ENCODE results near the gene STAT5B. TPM values are rescaled to one million over a fixed set of nuclear protein-coding genes. Genes with fewer than 3 reads are reported as not detected.
A peak's percentile ranks its signal among the peaks of the same experiment; 100 is the strongest.

The STAT5B gene
- total and polyA plus RNA-seq, 2 of the 13 experiments (the other 11 are each of a cell fraction or from before 2014, with no cell fraction given), result 21.0 to 42.8 TPM

GRCh38 chr17:42311240-42312034 is 35.2 kb upstream of the STAT5B start (continued):
- TF ChIP-seq DPF2 (CRISPR knock-in tag; IDR thresholded peaks at IDR 0.05; ENCODE audit: borderline replicate concordance, low read depth) (peak; percentile 65; the same call in 1 of the 2 replicates), ZNF142 (CRISPR knock-in tag; IDR thresholded peaks at IDR 0.05) (peak; percentile 19; the same call in 1 of the 2 replicates), MYC (CRISPR knock-in tag; IDR thresholded peaks at IDR 0.05; ENCODE audit: borderline replicate concordance) (peak; percentile 94), MEIS2 (CRISPR knock-in tag; IDR thresholded peaks at IDR 0.05) (0 out of 2 replicates have a peak, but pooled peaks have one; percentile 44), SP140L (CRISPR knock-in tag; IDR thresholded peaks at IDR 0.05; ENCODE audit: borderline replicate concordance) (0 out of 2 replicates have a peak, but pooled peaks have one; percentile 68), ZBTB33 (CRISPR knock-in tag; IDR thresholded peaks at IDR 0.05) (peak; percentile 49), ZNF572 (CRISPR knock-in tag; IDR thresholded peaks at IDR 0.05) (peak; percentile 42; the same call in 1 of the 2 replicates), CEBPG (CRISPR knock-in tag; IDR thresholded peaks at IDR 0.05) (peak; percentile 100), ZNF546 (CRISPR knock-in tag; conservative IDR thresholded peaks at IDR 0.05) (peak; percentile 90), ZBTB38 (CRISPR knock-in tag; IDR thresholded peaks at IDR 0.05) (peak; percentile 73), HNF1B (CRISPR knock-in tag; IDR thresholded peaks at IDR 0.05) (peak; percentile 73), MED8 (CRISPR knock-in tag; IDR thresholded peaks at IDR 0.05; ENCODE audit: insufficient replicate concordance) (peak; percentile 77), RAD21 (CRISPR knock-in tag; IDR thresholded peaks at IDR 0.05) (peak; percentile 16; the same call in 1 of the 2 replicates), KLF16 (CRISPR knock-in tag; IDR thresholded peaks at IDR 0.05) (0 out of 4 replicates have a peak, but pooled peaks of 1 of the 2 experiments have one; percentile 41), HNF4A (CRISPR knock-in tag; IDR thresholded peaks at IDR 0.05) (peak; percentile 74), ZBTB20 (CRISPR knock-in tag; IDR thresholded peaks at IDR 0.05; ENCODE audit: borderline replicate concordance, low read depth) (peak; percentile 64; the same call in 1 of the 2 replicates)
